Measurements from ENCODE around the gene CRADD.
"Not testable (repeated sequence)": the region's sequence is repeated elsewhere in the genome, so short reads cannot be mapped to it uniquely, and the experiment has no call there.

CRADD gene

GRCh38 chr12:93844164-93844784 is 167.1 kb downstream of the CRADD start:
- DNase-seq (ENCODE audit: low read depth): no peak

GRCh38 chr12:93846936-93847516 is 169.9 kb downstream of the CRADD start:
- no peak for DNase-seq (ENCODE audit: low read depth)

- no peak for DNase-seq (ENCODE audit: low read depth)
Observed at GRCh38 chr12:93847517-93848474, 170.6 kb downstream of the CRADD start.

- no peak for DNase-seq (ENCODE audit: low read depth)
Observed at GRCh38 chr12:93848523-93849101, 171.4 kb downstream of the CRADD start.

- no peak for DNase-seq (ENCODE audit: low read depth)
Observed at GRCh38 chr12:93849946-93850345, 172.8 kb downstream of the CRADD start.

- DNase-seq (ENCODE audit: low read depth): no peak
Observed at GRCh38 chr12:93850481-93851256, 173.5 kb downstream of the CRADD start.

- DNase-seq (ENCODE audit: low read depth): no peak
Observed at GRCh38 chr12:93851257-93851671, 174.1 kb downstream of the CRADD start.

- no peak for DNase-seq (ENCODE audit: low read depth)
Observed at GRCh38 chr12:93852173-93852591, 175.0 kb downstream of the CRADD start.

GRCh38 chr12:93853698-93854478 is 176.7 kb downstream of the CRADD start:
- no peak for DNase-seq (ENCODE audit: low read depth)

- no peak for DNase-seq (ENCODE audit: low read depth)
Observed at GRCh38 chr12:93855261-93855660, 178.1 kb downstream of the CRADD start.

- DNase-seq (ENCODE audit: low read depth): no peak
Observed at GRCh38 chr12:93856611-93857010, 179.4 kb downstream of the CRADD start.

- no peak for DNase-seq (ENCODE audit: low read depth)
Observed at GRCh38 chr12:93857279-93857938, 180.2 kb downstream of the CRADD start.

- DNase-seq (ENCODE audit: low read depth): no peak
Observed at GRCh38 chr12:93857991-93858447, 180.8 kb downstream of the CRADD start.

- no peak for DNase-seq (ENCODE audit: low read depth)
Observed at GRCh38 chr12:93860668-93861373, 183.6 kb downstream of the CRADD start.

GRCh38 chr12:93862424-93862823 is 185.2 kb downstream of the CRADD start:
- no peak for DNase-seq (ENCODE audit: low read depth)

- DNase-seq (ENCODE audit: low read depth): no peak
Observed at GRCh38 chr12:93865751-93866150, 188.6 kb downstream of the CRADD start.

- no peak for DNase-seq (ENCODE audit: low read depth)
Observed at GRCh38 chr12:93868771-93869170, 191.6 kb downstream of the CRADD start.

- no peak for DNase-seq (ENCODE audit: low read depth)
Observed at GRCh38 chr12:93870020-93870795, 193.0 kb downstream of the CRADD start.

GRCh38 chr12:93871566-93871965 is 194.4 kb downstream of the CRADD start:
- DNase-seq (ENCODE audit: low read depth): not testable (repeated sequence)
